Uterus (tissue), 4 donors: Measurements from ENCODE around the gene HMX3. TPM values are rescaled to one million over a fixed set of nuclear protein-coding genes. Genes with fewer than 3 reads are reported as not detected.
"Not testable (repeated sequence)": the region's sequence is repeated elsewhere in the genome, so short reads cannot be mapped to it uniquely, and the experiment has no call there.

Experiments used
- DNase-seq, 2 donors: peaks; one replicate each; pipeline ENCODE4 v3.0.0-alpha.2; 2019 to 2020
- H3K27ac ChIP-seq, 2 donors: fragments of 200-600 bp; sonication (generic); 1 replicate in 1 of 2; 2 replicates in 1 of 2; pipeline ENCODE4 v1.5.1; 2016 to 2018
- H3K27me3 ChIP-seq, 2 donors: fragments of 200-600 bp; sonication (generic); one replicate each; pipeline ENCODE4 v1.5.1; 2018 to 2019; ENCODE audit warnings: control low read depth in 1 of 2
- H3K36me3 ChIP-seq, 2 donors: fragments of 200-600 bp; sonication (generic); one replicate each; pipeline ENCODE4 v1.5.1; 2019; ENCODE audit warnings: control low read depth in 1 of 2
- H3K4me1 ChIP-seq, 2 donors: fragments of 200-600 bp; sonication (generic); one replicate each; pipeline ENCODE4 v1.5.1; 2018 to 2019; ENCODE audit warnings: control low read depth in 1 of 2
- H3K4me3 ChIP-seq, 2 donors: fragments of 200-600 bp; sonication (generic); 1 replicate in 1 of 2; 2 replicates in 1 of 2; pipeline ENCODE4 v1.5.1; 2018 to 2019; ENCODE audit warnings: mild to moderate bottlenecking in 1 of 2
- H3K9me3 ChIP-seq, 2 donors: fragments of 200-600 bp; sonication (generic); one replicate each; pipeline ENCODE4 v1.5.1; 2019; ENCODE audit warnings: control low read depth in 1 of 2
- CTCF ChIP-seq, 4 experiments: fragments of 200-600 bp in 2 of 4; fragments of 450-650 bp in 2 of 4; sonication (generic) in 2 of 4; IDR thresholded peaks; one replicate each; pipeline ENCODE4 v1.5.1; 2016 to 2019; ENCODE audit warnings: antibody characterized with exemption in 4 of 4, mild to moderate bottlenecking in 2 of 4, moderate library complexity in 1 of 4
- POLR2A ChIP-seq, 2 donors: fragments of 450-650 bp; IDR thresholded peaks; one replicate each; pipeline ENCODE4 v1.6.1; 2016; ENCODE audit warnings: antibody characterized with exemption in 2 of 2, mild to moderate bottlenecking in 1 of 2, moderate library complexity in 1 of 2
- intact Hi-C: fragments of 100-400 bp; cut with DNase I; formaldehyde crosslinking; loops from one replicate; pipeline ENCODE4 v1.15.1; 2023; ENCODE audit warnings: low total_unique reads
- total RNA-seq, 4 donors: library from RNA; depleted of rRNA in 3 of 4; stranded (reverse); fragments of >200 nt in 3 of 4; gene quantifications; one replicate each; pipeline versions ENCODE4 v1.1.0 to v1.2.4, GENCODE V29; 2014 to 2023
- donor health status: DM: yes; HTN: yes; CAD: no.

Gene HMX3
- total RNA-seq, 4 donors from 2014 or later, result not detected

- intact Hi-C loops, result no loop called here
These were observed 24.7 kb downstream of the HMX3 start for GRCh38 chr10:123160311-123160980.

GRCh38 chr10:123164319-123164718 is 28.5 kb downstream of the HMX3 start:
- H3K36me3 ChIP-seq, result no peaks in the 10 kb centered on the region
- no peak for DNase-seq
- intact Hi-C loops, result no loop called here
- H3K4me3 ChIP-seq, result no peak overlapping the region
- H3K27ac ChIP-seq, result no peak overlapping the region
- no peaks in the 10 kb centered on the region for H3K27me3 ChIP-seq
- no peaks in the 10 kb centered on the region for H3K4me1 ChIP-seq
- TF ChIP-seq POLR2A (IDR thresholded peaks at IDR 0.05) (no peak), CTCF (IDR thresholded peaks at IDR 0.05) (no peak)
- H3K9me3 ChIP-seq, result no peaks in the 10 kb centered on the region

More at GRCh38 chr10:123160311-123160980, 24.7 kb downstream of the HMX3 start:
- no peak overlapping the region for H3K27ac ChIP-seq
- no peak overlapping the region for H3K4me3 ChIP-seq
- no peaks in the 10 kb centered on the region for H3K27me3 ChIP-seq
- H3K4me1 ChIP-seq, result peaks cover 0 to 3% of the 10 kb centered on the region in 2 donors
- no peak for DNase-seq
- H3K9me3 ChIP-seq, result no peaks in the 10 kb centered on the region
- TF ChIP-seq CTCF (IDR thresholded peaks at IDR 0.05), result no peak
- TF ChIP-seq POLR2A (IDR thresholded peaks at IDR 0.05), result no peak
- no peaks in the 10 kb centered on the region for H3K36me3 ChIP-seq

GRCh38 chr10:123165445-123166072 is 29.8 kb downstream of the HMX3 start:
- no peaks in the 10 kb centered on the region for H3K36me3 ChIP-seq
- TF ChIP-seq POLR2A (IDR thresholded peaks at IDR 0.05) (no peak), CTCF (IDR thresholded peaks at IDR 0.05) (no peak)

GRCh38 chr10:123166618-123167017 is 30.8 kb downstream of the HMX3 start:
- Histone ChIP-seq H3K27me3 (no peaks in the 10 kb centered on the region), H3K9me3 (no peaks in the 10 kb centered on the region), H3K4me3 (no peak overlapping the region), H3K27ac (no peak overlapping the region), H3K4me1 (no peaks in the 10 kb centered on the region), H3K36me3 (no peaks in the 10 kb centered on the region)
- no peak for TF ChIP-seq CTCF (IDR thresholded peaks at IDR 0.05)
- TF ChIP-seq POLR2A (IDR thresholded peaks at IDR 0.05), result no peak
- intact Hi-C loops, result no loop called here
- DNase-seq, result no peak

More at GRCh38 chr10:123165445-123166072, 29.8 kb downstream of the HMX3 start:
- DNase-seq, result no peak
- intact Hi-C loops, result no loop called here
- H3K4me3 ChIP-seq, result no peak overlapping the region
- H3K27me3 ChIP-seq, result no peaks in the 10 kb centered on the region
- no peaks in the 10 kb centered on the region for H3K4me1 ChIP-seq
- H3K27ac ChIP-seq, result no peak overlapping the region
- no peaks in the 10 kb centered on the region for H3K9me3 ChIP-seq

GRCh38 chr10:123170961-123171360 is 35.2 kb downstream of the HMX3 start:
- Histone ChIP-seq H3K4me1 (no peaks in the 10 kb centered on the region), H3K27ac (no peak overlapping the region), H3K27me3 (no peaks in the 10 kb centered on the region), H3K9me3 (no peaks in the 10 kb centered on the region), H3K36me3 (no peaks in the 10 kb centered on the region), H3K4me3 (no peak overlapping the region)
- no peak for DNase-seq
- no peak for TF ChIP-seq POLR2A (IDR thresholded peaks at IDR 0.05)
- intact Hi-C loops, result no loop called here

- H3K4me3 ChIP-seq, H3K9me3 ChIP-seq, DNase-seq, H3K4me1 ChIP-seq, intact Hi-C loops, H3K27me3 ChIP-seq, H3K27ac ChIP-seq, H3K36me3 ChIP-seq: not testable (repeated sequence)
These were observed 35.8 kb downstream of the HMX3 start for GRCh38 chr10:123171616-123172015.
